Type B pancreatic cell (in vitro differentiated cells): ENCODE results near the gene IZUMO4. TPM values are rescaled to one million over a fixed set of nuclear protein-coding genes. Genes with fewer than 3 reads are reported as not detected.
A peak's percentile ranks its signal among the peaks of the same experiment; 100 is the strongest.

Experiments
- DNase-seq: peaks from one replicate; pipeline ENCODE4 v3.0.0; 2021; ENCODE audit warnings: mixed read lengths; ENCODE audit not compliant: unreplicated experiment; ENCODE audit errors: extremely low spot score
- H3K27ac Mint-ChIP-seq: 2 replicates; pipeline ENCODE4 v1.8.0; 2021; ENCODE audit warnings: mild to moderate bottlenecking, mixed read lengths
- H3K27me3 Mint-ChIP-seq: 2 replicates; pipeline ENCODE4 v1.8.0; 2021; ENCODE audit warnings: mixed read lengths
- H3K36me3 Mint-ChIP-seq: 2 replicates; pipeline ENCODE4 v1.8.0; 2021; ENCODE audit warnings: mixed read lengths
- H3K4me1 Mint-ChIP-seq: one replicate; pipeline ENCODE4 v1.8.0; 2021; ENCODE audit warnings: mixed read lengths; ENCODE audit not compliant: unreplicated experiment
- H3K4me3 Mint-ChIP-seq: 2 replicates; pipeline ENCODE4 v1.8.0; 2021; ENCODE audit warnings: mild to moderate bottlenecking, mixed read lengths
- H3K9me3 Mint-ChIP-seq: 2 replicates; pipeline ENCODE4 v1.8.0; 2021; ENCODE audit warnings: mixed read lengths
- CTCF ChIP-seq: fragments of 200-600 bp; sonication (generic); conservative IDR thresholded peaks from 2 replicates; pipeline ENCODE4 v1.5.0; 2021; ENCODE audit warnings: antibody characterized with exemption, mild to moderate bottlenecking
- total RNA-seq: library from RNA; stranded (reverse); gene quantifications from 2 replicates; pipeline ENCODE4 v1.2.1, GENCODE V29; 2021; ENCODE audit warnings: low replicate concordance

Gene IZUMO4
- total RNA-seq, 1 donor from 2014 or later = 7.4 TPM

- Mint-ChIP-seq H3K27me3 (no peaks in the 10 kb centered on the region), H3K27ac (peak overlapping the region; percentile 43), H3K36me3 (peaks cover 7% of the 10 kb centered on the region), H3K4me1 (peaks cover 4% of the 10 kb centered on the region), H3K9me3 (no peaks in the 10 kb centered on the region), H3K4me3 (no peak overlapping the region)
- TF ChIP-seq CTCF = no peak
- DNase-seq = no peak
Observed at GRCh38 chr19:2070986-2071673, 25.6 kb upstream of the IZUMO4 start.

DNA sequence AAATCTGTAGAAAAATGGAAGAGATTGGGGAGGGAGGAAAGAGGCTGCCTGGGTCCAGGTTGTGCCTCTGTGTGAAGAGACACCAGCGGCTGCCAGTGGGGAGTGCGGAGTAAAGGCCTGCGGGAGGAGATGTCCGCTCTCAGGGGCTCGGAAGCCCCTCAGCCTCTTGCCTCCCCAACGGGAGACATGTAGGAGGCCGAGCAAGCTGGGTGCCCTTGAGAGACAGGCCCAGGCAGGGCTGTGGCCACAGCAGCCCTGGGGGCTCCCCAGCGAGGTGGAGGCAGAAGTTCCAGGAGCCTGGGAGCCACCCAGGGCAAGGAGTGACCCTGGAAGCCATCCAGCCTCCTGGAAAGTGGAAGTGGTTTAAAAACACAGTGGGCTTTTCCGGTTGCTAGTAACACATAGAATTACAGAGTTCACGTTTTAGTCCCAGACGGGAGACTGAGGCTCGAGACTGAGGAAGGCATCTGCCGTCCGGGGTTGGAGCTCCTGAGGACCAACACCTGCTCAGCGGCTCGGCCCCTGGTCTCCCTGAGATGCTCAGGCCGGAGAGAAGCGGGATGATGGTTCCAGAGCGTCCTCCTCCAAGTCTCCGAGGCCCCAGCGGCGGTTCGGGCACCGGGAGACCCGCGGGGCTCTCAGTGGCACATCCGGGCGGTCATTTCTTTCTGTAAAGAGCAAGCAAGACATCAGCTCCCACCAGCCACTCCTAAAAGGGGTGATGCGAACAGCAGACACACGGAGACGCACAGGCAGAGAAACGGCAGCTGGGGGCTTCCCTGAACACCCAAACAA lies 23.8 kb upstream of the IZUMO4 start:
- Mint-ChIP-seq H3K36me3 (peaks cover 7% of the 10 kb centered on the region), H3K4me1 (peaks cover 4% of the 10 kb centered on the region), H3K4me3 (no peak overlapping the region), H3K9me3 (no peaks in the 10 kb centered on the region), H3K27me3 (no peaks in the 10 kb centered on the region), H3K27ac (no peak overlapping the region)
- no peak for DNase-seq
- no peak for TF ChIP-seq CTCF

DNA sequence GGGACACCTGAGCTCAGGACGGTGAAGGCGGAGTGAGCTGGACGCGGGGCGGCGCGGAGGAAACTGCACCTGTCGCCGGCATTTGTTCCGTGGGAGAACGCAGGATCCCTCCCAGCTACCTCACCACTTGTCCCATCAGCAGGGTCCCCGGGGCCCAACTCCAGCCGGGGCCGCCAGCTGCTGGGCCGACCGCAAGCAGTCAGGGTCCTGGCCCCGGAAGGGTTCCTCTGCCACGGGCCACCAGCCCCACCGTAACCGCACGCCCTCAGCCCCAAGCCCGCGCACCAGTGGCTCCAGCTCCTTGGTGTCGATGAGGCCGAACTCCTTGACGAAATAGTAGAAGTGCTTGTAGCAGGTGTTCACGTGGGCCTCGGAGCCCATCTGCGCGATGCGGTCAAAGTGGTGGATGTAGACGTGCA lies 20.2 kb upstream of the IZUMO4 start:
- TF ChIP-seq CTCF = no peak
- Mint-ChIP-seq H3K4me1 (peaks cover 4% of the 10 kb centered on the region), H3K9me3 (no peaks in the 10 kb centered on the region), H3K4me3 (no peak overlapping the region), H3K27ac (no peak overlapping the region), H3K36me3 (peaks cover 4% of the 10 kb centered on the region), H3K27me3 (no peaks in the 10 kb centered on the region)
- DNase-seq = no peak

- no peaks in the 10 kb centered on the region for H3K9me3 Mint-ChIP-seq
- no peak for TF ChIP-seq CTCF
- H3K36me3 Mint-ChIP-seq = peaks cover 3% of the 10 kb centered on the region
- H3K4me3 Mint-ChIP-seq = no peak overlapping the region
- no peak overlapping the region for H3K27ac Mint-ChIP-seq
- no peaks in the 10 kb centered on the region for H3K27me3 Mint-ChIP-seq
- no peak for DNase-seq
- peaks cover 4% of the 10 kb centered on the region for H3K4me1 Mint-ChIP-seq
Observed at GRCh38 chr19:2077398-2077797, 19.3 kb upstream of the IZUMO4 start.

DNA sequence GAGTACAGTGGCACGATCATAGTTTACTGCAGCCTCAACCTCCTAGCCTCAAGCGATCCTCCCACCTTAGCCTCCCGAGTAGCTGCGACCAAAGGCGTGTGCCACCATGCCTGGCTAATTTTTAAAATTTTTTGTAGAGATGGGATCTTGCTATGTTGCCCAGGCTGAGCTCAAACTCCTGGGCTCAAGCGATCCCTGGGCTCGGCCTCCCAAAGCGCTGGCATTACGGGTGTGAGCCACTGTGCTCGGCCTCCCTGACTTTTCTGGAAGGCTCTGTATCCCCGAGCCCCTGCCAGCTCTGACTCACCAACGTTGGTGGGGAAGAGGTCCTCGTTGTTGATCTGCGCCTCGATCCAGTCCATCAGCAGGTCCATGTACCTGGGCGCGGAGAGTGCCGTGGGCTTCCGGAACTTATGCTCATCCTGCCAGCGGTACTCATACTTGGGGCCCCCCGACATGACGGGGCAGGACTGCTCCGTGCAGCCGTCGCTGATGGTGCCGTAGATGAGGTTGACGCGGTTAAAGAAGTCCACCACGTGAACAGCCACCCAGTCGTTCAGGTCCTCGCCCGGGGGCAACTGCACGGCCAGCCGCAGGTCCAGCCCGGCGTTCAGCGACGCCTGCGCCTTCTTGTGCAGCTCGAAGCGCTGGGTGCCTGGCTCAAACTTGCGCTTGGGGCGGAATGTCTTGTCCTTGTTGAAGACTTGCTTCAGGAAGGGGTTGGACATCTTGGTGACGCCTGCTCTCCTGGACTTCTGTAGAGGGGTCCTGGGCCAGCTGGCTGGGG lies 18.7 kb upstream of the IZUMO4 start:
- Mint-ChIP-seq H3K4me3 (no peak overlapping the region), H3K36me3 (no peaks in the 10 kb centered on the region), H3K9me3 (no peaks in the 10 kb centered on the region), H3K27ac (no peak overlapping the region), H3K4me1 (peaks cover 4% of the 10 kb centered on the region), H3K27me3 (no peaks in the 10 kb centered on the region)
- no peak for TF ChIP-seq CTCF
- DNase-seq = no peak
